ENCODE data around the gene RAB22A. TPM values are rescaled to one million over a fixed set of nuclear protein-coding genes. Genes with fewer than 3 reads are reported as not detected.

The RAB22A gene
- total and polyA plus RNA-seq, 9 of the 15 experiments (the other 6 are each of a cell fraction or from before 2014, with no cell fraction given): 1.1 to 8.0 (median 6.7) TPM

DNA sequence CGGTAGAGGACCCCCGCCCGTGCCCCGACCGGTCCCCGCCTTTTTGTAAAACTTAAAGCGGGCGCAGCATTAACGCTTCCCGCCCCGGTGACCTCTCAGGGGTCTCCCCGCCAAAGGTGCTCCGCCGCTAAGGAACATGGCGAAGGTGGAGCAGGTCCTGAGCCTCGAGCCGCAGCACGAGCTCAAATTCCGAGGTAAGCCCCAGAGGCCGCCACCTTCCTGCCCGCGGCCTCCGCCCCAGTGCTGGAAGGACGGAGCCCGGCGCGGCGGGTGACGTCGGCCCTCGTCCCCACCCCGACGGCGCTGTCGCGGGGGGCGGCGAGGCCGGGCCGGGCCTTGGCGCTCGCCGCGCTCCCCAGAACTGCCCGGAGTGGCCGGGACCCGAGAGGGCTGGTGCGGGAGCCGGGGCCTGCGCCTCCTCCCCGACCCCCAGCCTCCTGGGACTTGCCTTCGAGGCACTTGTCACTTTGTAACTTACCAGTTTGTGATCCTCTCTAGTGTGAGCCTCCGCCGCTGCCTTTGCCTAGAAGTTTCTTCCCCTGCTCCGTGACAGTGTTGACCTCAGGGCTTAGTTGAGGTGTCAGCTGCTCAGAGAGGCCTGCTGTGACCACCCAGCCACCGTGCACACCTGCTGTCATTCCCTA is 79.9 kb downstream of the RAB22A start (continued):
- TF ChIP-seq MXI1 (IDR thresholded peaks at IDR 0.05; ENCODE audit: low read depth, low read length): no peak
- no peak for TF ChIP-seq GABPB2 (CRISPR knock-in tag; conservative IDR thresholded peaks at IDR 0.05)
- TF ChIP-seq DNMT1 (IDR thresholded peaks at IDR 0.05): no peak
- TF ChIP-seq, protein P1, sequence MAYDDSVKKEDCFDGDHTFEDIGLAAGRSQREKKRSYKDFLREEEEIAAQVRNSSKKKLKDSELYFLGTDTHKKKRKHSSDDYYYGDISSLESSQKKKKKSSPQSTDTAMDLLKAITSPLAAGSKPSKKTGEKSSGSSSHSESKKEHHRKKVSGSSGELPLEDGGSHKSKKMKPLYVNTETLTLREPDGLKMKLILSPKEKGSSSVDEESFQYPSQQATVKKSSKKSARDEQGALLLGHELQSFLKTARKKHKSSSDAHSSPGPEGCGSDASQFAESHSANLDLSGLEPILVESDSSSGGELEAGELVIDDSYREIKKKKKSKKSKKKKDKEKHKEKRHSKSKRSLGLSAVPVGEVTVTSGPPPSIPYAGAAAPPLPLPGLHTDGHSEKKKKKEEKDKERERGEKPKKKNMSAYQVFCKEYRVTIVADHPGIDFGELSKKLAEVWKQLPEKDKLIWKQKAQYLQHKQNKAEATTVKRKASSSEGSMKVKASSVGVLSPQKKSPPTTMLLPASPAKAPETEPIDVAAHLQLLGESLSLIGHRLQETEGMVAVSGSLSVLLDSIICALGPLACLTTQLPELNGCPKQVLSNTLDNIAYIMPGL (CRISPR knock-in tag; IDR thresholded peaks at IDR 0.05): no peak
- TF ChIP-seq RBM22 (IDR thresholded peaks at IDR 0.05; ENCODE audit: low read depth, low read length, poor library complexity, severe bottlenecking): no peak
- TF ChIP-seq POLR3A (IDR thresholded peaks at IDR 0.05; ENCODE audit: borderline replicate concordance, extremely low read depth, insufficient read depth, insufficient read length): no peak
- no peak for TF ChIP-seq SMAD3 (CRISPR knock-in tag; conservative IDR thresholded peaks at IDR 0.05)
- TF ChIP-seq, protein P2, sequence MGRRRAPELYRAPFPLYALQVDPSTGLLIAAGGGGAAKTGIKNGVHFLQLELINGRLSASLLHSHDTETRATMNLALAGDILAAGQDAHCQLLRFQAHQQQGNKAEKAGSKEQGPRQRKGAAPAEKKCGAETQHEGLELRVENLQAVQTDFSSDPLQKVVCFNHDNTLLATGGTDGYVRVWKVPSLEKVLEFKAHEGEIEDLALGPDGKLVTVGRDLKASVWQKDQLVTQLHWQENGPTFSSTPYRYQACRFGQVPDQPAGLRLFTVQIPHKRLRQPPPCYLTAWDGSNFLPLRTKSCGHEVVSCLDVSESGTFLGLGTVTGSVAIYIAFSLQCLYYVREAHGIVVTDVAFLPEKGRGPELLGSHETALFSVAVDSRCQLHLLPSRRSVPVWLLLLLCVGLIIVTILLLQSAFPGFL (CRISPR knock-in tag; IDR thresholded peaks at IDR 0.05): no peak
- TF ChIP-seq, protein P3, sequence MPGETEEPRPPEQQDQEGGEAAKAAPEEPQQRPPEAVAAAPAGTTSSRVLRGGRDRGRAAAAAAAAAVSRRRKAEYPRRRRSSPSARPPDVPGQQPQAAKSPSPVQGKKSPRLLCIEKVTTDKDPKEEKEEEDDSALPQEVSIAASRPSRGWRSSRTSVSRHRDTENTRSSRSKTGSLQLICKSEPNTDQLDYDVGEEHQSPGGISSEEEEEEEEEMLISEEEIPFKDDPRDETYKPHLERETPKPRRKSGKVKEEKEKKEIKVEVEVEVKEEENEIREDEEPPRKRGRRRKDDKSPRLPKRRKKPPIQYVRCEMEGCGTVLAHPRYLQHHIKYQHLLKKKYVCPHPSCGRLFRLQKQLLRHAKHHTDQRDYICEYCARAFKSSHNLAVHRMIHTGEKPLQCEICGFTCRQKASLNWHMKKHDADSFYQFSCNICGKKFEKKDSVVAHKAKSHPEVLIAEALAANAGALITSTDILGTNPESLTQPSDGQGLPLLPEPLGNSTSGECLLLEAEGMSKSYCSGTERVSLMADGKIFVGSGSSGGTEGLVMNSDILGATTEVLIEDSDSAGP (CRISPR knock-in tag; IDR thresholded peaks at IDR 0.05): no peak
- TF ChIP-seq RFX5 (IDR thresholded peaks at IDR 0.05; ENCODE audit: low read depth, low read length): no peak
- TF ChIP-seq SIN3B (IDR thresholded peaks at IDR 0.05; ENCODE audit: low read depth): no peak
- TF ChIP-seq, protein P4, sequence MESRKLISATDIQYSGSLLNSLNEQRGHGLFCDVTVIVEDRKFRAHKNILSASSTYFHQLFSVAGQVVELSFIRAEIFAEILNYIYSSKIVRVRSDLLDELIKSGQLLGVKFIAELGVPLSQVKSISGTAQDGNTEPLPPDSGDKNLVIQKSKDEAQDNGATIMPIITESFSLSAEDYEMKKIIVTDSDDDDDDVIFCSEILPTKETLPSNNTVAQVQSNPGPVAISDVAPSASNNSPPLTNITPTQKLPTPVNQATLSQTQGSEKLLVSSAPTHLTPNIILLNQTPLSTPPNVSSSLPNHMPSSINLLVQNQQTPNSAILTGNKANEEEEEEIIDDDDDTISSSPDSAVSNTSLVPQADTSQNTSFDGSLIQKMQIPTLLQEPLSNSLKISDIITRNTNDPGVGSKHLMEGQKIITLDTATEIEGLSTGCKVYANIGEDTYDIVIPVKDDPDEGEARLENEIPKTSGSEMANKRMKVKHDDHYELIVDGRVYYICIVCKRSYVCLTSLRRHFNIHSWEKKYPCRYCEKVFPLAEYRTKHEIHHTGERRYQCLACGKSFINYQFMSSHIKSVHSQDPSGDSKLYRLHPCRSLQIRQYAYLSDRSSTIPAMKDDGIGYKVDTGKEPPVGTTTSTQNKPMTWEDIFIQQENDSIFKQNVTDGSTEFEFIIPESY (CRISPR knock-in tag; IDR thresholded peaks at IDR 0.05): no peak
- TF ChIP-seq, protein P5, sequence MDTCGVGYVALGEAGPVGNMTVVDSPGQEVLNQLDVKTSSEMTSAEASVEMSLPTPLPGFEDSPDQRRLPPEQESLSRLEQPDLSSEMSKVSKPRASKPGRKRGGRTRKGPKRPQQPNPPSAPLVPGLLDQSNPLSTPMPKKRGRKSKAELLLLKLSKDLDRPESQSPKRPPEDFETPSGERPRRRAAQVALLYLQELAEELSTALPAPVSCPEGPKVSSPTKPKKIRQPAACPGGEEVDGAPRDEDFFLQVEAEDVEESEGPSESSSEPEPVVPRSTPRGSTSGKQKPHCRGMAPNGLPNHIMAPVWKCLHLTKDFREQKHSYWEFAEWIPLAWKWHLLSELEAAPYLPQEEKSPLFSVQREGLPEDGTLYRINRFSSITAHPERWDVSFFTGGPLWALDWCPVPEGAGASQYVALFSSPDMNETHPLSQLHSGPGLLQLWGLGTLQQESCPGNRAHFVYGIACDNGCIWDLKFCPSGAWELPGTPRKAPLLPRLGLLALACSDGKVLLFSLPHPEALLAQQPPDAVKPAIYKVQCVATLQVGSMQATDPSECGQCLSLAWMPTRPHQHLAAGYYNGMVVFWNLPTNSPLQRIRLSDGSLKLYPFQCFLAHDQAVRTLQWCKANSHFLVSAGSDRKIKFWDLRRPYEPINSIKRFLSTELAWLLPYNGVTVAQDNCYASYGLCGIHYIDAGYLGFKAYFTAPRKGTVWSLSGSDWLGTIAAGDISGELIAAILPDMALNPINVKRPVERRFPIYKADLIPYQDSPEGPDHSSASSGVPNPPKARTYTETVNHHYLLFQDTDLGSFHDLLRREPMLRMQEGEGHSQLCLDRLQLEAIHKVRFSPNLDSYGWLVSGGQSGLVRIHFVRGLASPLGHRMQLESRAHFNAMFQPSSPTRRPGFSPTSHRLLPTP (IDR thresholded peaks at IDR 0.05; ENCODE audit: borderline replicate concordance, extremely low read depth, insufficient read length): no peak
- no peak for TF ChIP-seq NR2C2 (CRISPR knock-in tag; IDR thresholded peaks at IDR 0.05)
- peak; percentile 30; the same call in 1 of the 2 replicates for TF ChIP-seq NR2C2 (tag; IDR thresholded peaks at IDR 0.05)
- TF ChIP-seq HIVEP1 (CRISPR knock-in tag; IDR thresholded peaks at IDR 0.05): 0 out of 2 replicates have a peak, but pooled peaks have one; percentile 60
- TF ChIP-seq ERF (CRISPR knock-in tag; IDR thresholded peaks at IDR 0.05): no peak
- TF ChIP-seq SRF (CRISPR knock-in tag; IDR thresholded peaks at IDR 0.05): no peak
